Mesenchymal stem cell (in vitro differentiated cells and primary cell): ENCODE results near the gene NYAP2.
A peak's percentile ranks its signal among the peaks of the same experiment; 100 is the strongest.

Experiments
- DNase-seq: peaks from one replicate; pipeline ENCODE4 v3.0.0-alpha.2; 2013
- H2AFZ ChIP-seq: one replicate; pipeline ENCODE4 v1.6.1; 2013; ENCODE audit warnings: low read depth, mild to moderate bottlenecking, control low read depth, inconsistent platforms, low read length, moderate library complexity
- H2AK5ac ChIP-seq: 2 replicates; pipeline ENCODE4 v1.6.1; 2013; ENCODE audit warnings: low read length, moderate library complexity, mild to moderate bottlenecking, inconsistent platforms; ENCODE audit not compliant: severe bottlenecking
- H2BK120ac ChIP-seq: one replicate; pipeline ENCODE4 v1.6.1; 2013; ENCODE audit warnings: low read depth, mild to moderate bottlenecking, inconsistent platforms, low read length, moderate library complexity
- H2BK12ac ChIP-seq, 2 experiments: one replicate each; pipeline ENCODE4 v1.6.1; 2013; ENCODE audit warnings: inconsistent platforms in 2 of 2, low read length in 2 of 2, mild to moderate bottlenecking in 2 of 2, moderate library complexity in 2 of 2, control low read depth in 1 of 2
- H2BK15ac ChIP-seq: one replicate; pipeline ENCODE4 v1.6.1; 2013; ENCODE audit warnings: mild to moderate bottlenecking, low read depth, inconsistent platforms; ENCODE audit not compliant: poor library complexity, severe bottlenecking
- H2BK5ac ChIP-seq: 2 replicates; pipeline ENCODE4 v1.6.1; 2013; ENCODE audit warnings: low read depth, mild to moderate bottlenecking, low read length, control low read depth, inconsistent platforms; ENCODE audit not compliant: poor library complexity, severe bottlenecking
- H3K14ac ChIP-seq, 2 experiments: one replicate each; pipeline ENCODE4 v1.6.1; 2013; ENCODE audit warnings: inconsistent platforms in 2 of 2, low read length in 2 of 2, control low read depth in 1 of 2, mild to moderate bottlenecking in 1 of 2, moderate library complexity in 1 of 2
- H3K18ac ChIP-seq, 2 experiments: one replicate each; pipeline ENCODE4 v1.6.1; 2013; ENCODE audit warnings: inconsistent platforms in 2 of 2, low read length in 2 of 2, control low read depth in 1 of 2, low read depth in 1 of 2, mild to moderate bottlenecking in 1 of 2
- H3K23ac ChIP-seq, 2 experiments: one replicate each; pipeline ENCODE4 v1.6.1; 2013; ENCODE audit warnings: inconsistent platforms in 2 of 2, low read length in 2 of 2, mild to moderate bottlenecking in 2 of 2, moderate library complexity in 2 of 2, control low read depth in 1 of 2
- H3K27ac ChIP-seq: 2 replicates; pipeline ENCODE4 v1.5.1; 2013; ENCODE audit warnings: mild to moderate bottlenecking, moderate library complexity, low read length, control low read depth, inconsistent platforms; ENCODE audit not compliant: poor library complexity, severe bottlenecking
- H3K27me3 ChIP-seq, 2 experiments: 2 replicates each; pipeline versions ENCODE4 v1.6.1 to v1.7.0; 2013; ENCODE audit warnings: low read length in 2 of 2, mild to moderate bottlenecking in 2 of 2, moderate library complexity in 2 of 2, control low read depth in 1 of 2, inconsistent platforms in 1 of 2; ENCODE audit not compliant: control insufficient read depth in 1 of 2, insufficient read depth in 1 of 2
- H3K36me3 ChIP-seq, 2 experiments: 2 replicates each; pipeline versions ENCODE4 v1.6.1 to v1.7.0; 2013; ENCODE audit warnings: low read length in 2 of 2, control low read depth in 1 of 2, inconsistent platforms in 1 of 2, low read depth in 1 of 2, mild to moderate bottlenecking in 1 of 2; ENCODE audit not compliant: insufficient read depth in 2 of 2, control insufficient read depth in 1 of 2
- H3K4ac ChIP-seq, 2 experiments: one replicate each; pipeline ENCODE4 v1.6.1; 2013; ENCODE audit warnings: inconsistent platforms in 2 of 2, low read length in 2 of 2, mild to moderate bottlenecking in 2 of 2, moderate library complexity in 2 of 2, control low read depth in 1 of 2, low read depth in 1 of 2
- H3K4me1 ChIP-seq: 2 replicates; pipeline ENCODE4 v1.6.1; 2013; ENCODE audit warnings: low read depth, low read length, control low read depth; ENCODE audit not compliant: control insufficient read depth, insufficient read depth
- H3K4me2 ChIP-seq: 2 replicates; pipeline ENCODE4 v1.6.1; 2013; ENCODE audit warnings: low read length, mild to moderate bottlenecking, inconsistent platforms; ENCODE audit not compliant: poor library complexity, severe bottlenecking
- H3K4me3 ChIP-seq, 2 experiments: 2 replicates each; pipeline versions ENCODE4 v1.5.1 to v1.7.0; 2013; ENCODE audit warnings: low read length in 2 of 2, mild to moderate bottlenecking in 2 of 2, control low read depth in 1 of 2, low read depth in 1 of 2; ENCODE audit not compliant: insufficient read depth in 1 of 2
- H3K79me1 ChIP-seq: replicated peaks from 2 replicates; pipeline ENCODE4 v1.6.1; 2013; ENCODE audit warnings: mild to moderate bottlenecking, control low read depth, low read length, inconsistent platforms; ENCODE audit not compliant: poor library complexity, severe bottlenecking
- H3K9ac ChIP-seq: 2 replicates; pipeline ENCODE4 v1.7.0; 2013; ENCODE audit warnings: mild to moderate bottlenecking, low read length, moderate library complexity
- H3K9me3 ChIP-seq: 2 replicates; pipeline ENCODE4 v1.7.0; 2013; ENCODE audit warnings: mild to moderate bottlenecking, low read length; ENCODE audit not compliant: control insufficient read depth
- H4K8ac ChIP-seq: one replicate; pipeline ENCODE4 v1.6.1; 2013; ENCODE audit warnings: inconsistent platforms, mild to moderate bottlenecking, low read length, moderate library complexity
- H4K91ac ChIP-seq: one replicate; pipeline ENCODE4 v1.6.1; 2013; ENCODE audit warnings: mild to moderate bottlenecking, low read length, inconsistent platforms
- WGBS: methylation state at CpG from one replicate; pipeline ENCODE4 v1.1.7; 2013; ENCODE audit warnings: mixed read lengths; 5-methylcytosine and 5-hydroxymethylcytosine counted together

NYAP2 gene

DNA sequence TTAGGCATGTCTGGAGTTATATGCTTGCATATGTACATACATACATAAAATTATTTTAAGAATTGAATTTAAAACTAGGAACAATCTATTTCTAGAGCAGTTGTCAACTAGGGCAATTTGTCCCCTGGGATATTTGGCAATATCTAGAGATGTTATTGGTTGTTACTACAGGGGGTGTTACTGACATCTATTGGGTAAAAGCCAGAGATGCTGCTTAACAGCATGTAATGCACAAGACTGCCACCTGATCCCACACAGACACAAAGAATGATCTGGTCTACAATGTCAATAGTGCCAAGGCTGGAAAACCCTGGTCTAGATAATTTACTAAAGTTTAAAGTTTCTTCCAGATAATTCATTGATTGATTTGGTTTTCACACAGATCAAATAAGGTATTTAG, 185.3 kb downstream of the NYAP2 start:
- Histone ChIP-seq H2BK15ac (no peak overlapping the region), H3K9me3 (no peaks in the 10 kb centered on the region), H2AK5ac (no peak overlapping the region), H3K4me1 (no peaks in the 10 kb centered on the region), H3K4me3 (no peak overlapping the region), H3K79me1 (no peaks in the 10 kb centered on the region), H3K18ac (no peak overlapping the region), H3K27me3 (no peaks in the 10 kb centered on the region), H2BK5ac (no peak overlapping the region), H2BK12ac (no peak overlapping the region), H4K8ac (no peak overlapping the region), H3K36me3 (no peaks in the 10 kb centered on the region), H2AFZ (no peak overlapping the region), H3K14ac (no peak overlapping the region), H3K27ac (no peak overlapping the region), H3K23ac (no peak overlapping the region), H3K9ac (no peak overlapping the region), H2BK120ac (no peak overlapping the region), H4K91ac (no peak overlapping the region), H3K4ac (no peak overlapping the region), H3K4me2 (no peak overlapping the region)
- DNase-seq, result no peak

DNA sequence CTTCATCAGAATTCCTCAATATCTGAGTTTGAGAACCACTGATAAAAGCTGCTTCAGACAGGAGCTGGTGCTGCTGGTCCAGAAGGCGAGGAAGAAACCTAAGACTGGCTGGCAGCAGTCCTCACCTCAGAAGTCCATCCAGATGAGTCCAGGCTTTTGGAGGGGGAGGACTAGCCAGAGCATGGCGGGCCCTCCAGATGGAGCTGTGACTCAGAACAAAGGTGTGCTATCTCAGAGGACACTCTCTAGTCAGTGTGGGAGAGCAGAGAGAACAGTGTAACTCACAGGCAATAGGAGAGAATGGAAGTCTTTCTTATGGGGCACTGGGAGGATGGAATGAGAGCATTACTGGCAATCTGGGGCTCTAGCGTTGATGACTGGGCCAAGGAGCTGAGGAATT, 191.4 kb downstream of the NYAP2 start:
- no peak overlapping the region for H3K4me3 ChIP-seq
- no peak overlapping the region for H4K91ac ChIP-seq
- WGBS, result 75% methylated on average over 3 of the region's 3 CpGs
- no peaks in the 10 kb centered on the region for H3K79me1 ChIP-seq
- no peaks in the 10 kb centered on the region for H3K27me3 ChIP-seq
- no peaks in the 10 kb centered on the region for H3K4me1 ChIP-seq
- no peak overlapping the region for H4K8ac ChIP-seq
- H3K18ac ChIP-seq, result no peak overlapping the region
- no peak overlapping the region for H3K14ac ChIP-seq
- H3K9me3 ChIP-seq, result no peaks in the 10 kb centered on the region
- no peak overlapping the region for H3K27ac ChIP-seq
- no peak overlapping the region for H2BK120ac ChIP-seq
- DNase-seq, result no peak
- no peak overlapping the region for H3K4ac ChIP-seq
- no peak overlapping the region for H2BK5ac ChIP-seq
- no peak overlapping the region for H3K9ac ChIP-seq
- no peak overlapping the region for H2AK5ac ChIP-seq
- H2BK15ac ChIP-seq, result no peak overlapping the region
- no peak overlapping the region for H2AFZ ChIP-seq
- H3K36me3 ChIP-seq, result no peaks in the 10 kb centered on the region
- no peak overlapping the region for H2BK12ac ChIP-seq
- no peak overlapping the region for H3K23ac ChIP-seq
- no peak overlapping the region for H3K4me2 ChIP-seq

DNA sequence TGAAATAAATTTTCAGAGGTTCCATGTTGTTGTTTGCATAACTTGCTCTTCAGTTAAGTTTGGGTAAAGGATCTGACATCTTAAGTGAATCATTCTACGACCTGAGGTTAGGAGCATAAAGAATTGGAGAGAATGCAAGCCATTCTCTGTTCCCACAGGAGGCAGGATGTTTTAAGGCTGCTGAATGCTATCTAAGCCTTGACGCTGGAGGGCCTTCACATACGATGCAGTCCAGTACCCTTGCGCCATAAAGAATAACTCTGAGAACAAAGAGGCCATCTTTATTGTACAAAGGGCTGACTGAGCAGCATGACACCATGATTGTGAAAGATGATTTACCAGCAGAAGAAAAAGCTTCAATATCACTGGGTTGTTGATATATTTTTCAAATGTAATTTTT, 198.4 kb downstream of the NYAP2 start:
- 63% methylated on average over 4 of the region's 4 CpGs for WGBS

DNA sequence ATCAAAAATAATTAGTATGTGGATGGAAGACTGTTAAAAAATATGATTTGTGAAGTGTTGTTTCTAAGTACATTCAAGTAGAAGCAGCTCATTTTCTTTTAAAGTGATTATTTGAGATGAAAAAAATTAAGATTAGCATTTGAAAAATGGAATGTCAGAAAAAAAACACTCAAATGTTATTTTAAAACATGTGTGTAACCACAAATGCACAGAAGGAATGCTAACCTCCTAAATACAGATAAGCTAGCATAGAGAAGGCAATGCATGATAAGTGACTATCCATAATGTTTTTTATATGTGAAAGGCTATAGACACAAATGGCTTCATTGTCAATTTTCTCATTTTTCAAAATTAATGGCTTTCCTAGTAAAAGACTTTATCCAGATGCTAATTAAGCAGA, 198.9 kb downstream of the NYAP2 start:
- H3K27ac ChIP-seq, result no peak overlapping the region
- H2BK15ac ChIP-seq, result no peak overlapping the region
- H4K91ac ChIP-seq, result no peak overlapping the region
- no peak overlapping the region for H3K18ac ChIP-seq
- H3K27me3 ChIP-seq, result no peaks in the 10 kb centered on the region
- H3K4ac ChIP-seq, result no peak overlapping the region
- H3K9me3 ChIP-seq, result no peaks in the 10 kb centered on the region
- H3K36me3 ChIP-seq, result no peaks in the 10 kb centered on the region
- no peak overlapping the region for H2BK5ac ChIP-seq
- no peak overlapping the region for H4K8ac ChIP-seq
- no peak overlapping the region for H3K23ac ChIP-seq
- H2AK5ac ChIP-seq, result no peak overlapping the region
- H3K79me1 ChIP-seq, result no peaks in the 10 kb centered on the region
- H3K4me3 ChIP-seq, result peak overlapping the region in 1 of 2 experiments; percentile 8
- H2AFZ ChIP-seq, result no peak overlapping the region
- peak overlapping the region; percentile 34 for H3K9ac ChIP-seq
- no peak overlapping the region for H2BK12ac ChIP-seq
- H3K14ac ChIP-seq, result no peak overlapping the region
- H3K4me2 ChIP-seq, result no peak overlapping the region
- H3K4me1 ChIP-seq, result peaks cover 1% of the 10 kb centered on the region
- H2BK120ac ChIP-seq, result no peak overlapping the region
- no peak for DNase-seq

More for the DNA sequence above, 198.4 kb downstream of the NYAP2 start:
- H2AFZ ChIP-seq, result no peak overlapping the region
- no peaks in the 10 kb centered on the region for H3K9me3 ChIP-seq
- no peak overlapping the region for H4K8ac ChIP-seq
- no peak overlapping the region for H4K91ac ChIP-seq
- H2BK12ac ChIP-seq, result no peak overlapping the region
- no peak overlapping the region for H3K18ac ChIP-seq
- no peak overlapping the region for H3K4me3 ChIP-seq
- H3K23ac ChIP-seq, result no peak overlapping the region
- no peak overlapping the region for H3K14ac ChIP-seq
- H3K36me3 ChIP-seq, result no peaks in the 10 kb centered on the region
- H2BK120ac ChIP-seq, result no peak overlapping the region
- H2AK5ac ChIP-seq, result no peak overlapping the region
- H3K4me2 ChIP-seq, result no peak overlapping the region
- no peak overlapping the region for H3K27ac ChIP-seq
- peaks cover 1% of the 10 kb centered on the region for H3K4me1 ChIP-seq
- H3K4ac ChIP-seq, result no peak overlapping the region
- no peaks in the 10 kb centered on the region for H3K79me1 ChIP-seq
- DNase-seq, result peak; percentile 11
- H3K27me3 ChIP-seq, result no peaks in the 10 kb centered on the region
- H2BK15ac ChIP-seq, result no peak overlapping the region
- H2BK5ac ChIP-seq, result no peak overlapping the region
- H3K9ac ChIP-seq, result no peak overlapping the region
